Measurements from ENCODE around the gene PANK4.

- TF ChIP-seq POLR2A (IDR thresholded peaks at IDR 0.05) (no peak), CTCF (IDR thresholded peaks at IDR 0.05) (no peak)
These were observed 32.0 kb upstream of the PANK4 start for GRCh38 chr1:2558420-2558819.

Measured in thyroid gland (tissue), 4 donors.